ENCODE results near the gene PLEKHF1.

Gene PLEKHF1

GRCh38 chr19:29671393-29672160 is 6.3 kb downstream of the PLEKHF1 start:
- no peak overlapping the region for H3K9ac ChIP-seq (ENCODE audit: low read length)
- no peak overlapping the region for H3K4me3 ChIP-seq (ENCODE audit: low read length)
- H3K27ac ChIP-seq (ENCODE audit: low read depth, low read length) = no peak overlapping the region
- H3K27me3 ChIP-seq (ENCODE audit: control insufficient read depth, insufficient read depth, low read length) = no peaks in the 10 kb centered on the region
- H3K36me3 ChIP-seq (ENCODE audit: control insufficient read depth, insufficient read depth, low read length) = peaks cover 11% of the 10 kb centered on the region
- H3K4me1 ChIP-seq (ENCODE audit: control insufficient read depth, insufficient read depth, low read length) = peaks cover 12% of the 10 kb centered on the region

- Histone ChIP-seq H3K4me3 (ENCODE audit: low read length) (no peak overlapping the region), H3K4me1 (ENCODE audit: control insufficient read depth, insufficient read depth, low read length) (peaks cover 7% of the 10 kb centered on the region), H3K36me3 (ENCODE audit: control insufficient read depth, insufficient read depth, low read length) (peaks cover 11% of the 10 kb centered on the region), H3K27me3 (ENCODE audit: control insufficient read depth, insufficient read depth, low read length) (no peaks in the 10 kb centered on the region), H3K27ac (ENCODE audit: low read depth, low read length) (no peak overlapping the region), H3K9ac (ENCODE audit: low read length) (no peak overlapping the region)
These were observed 7.2 kb downstream of the PLEKHF1 start for GRCh38 chr19:29672319-29672932.

GRCh38 chr19:29672933-29673336 is 7.7 kb downstream of the PLEKHF1 start:
- no peak overlapping the region for H3K4me3 ChIP-seq (ENCODE audit: low read length)
- no peak overlapping the region for H3K27ac ChIP-seq (ENCODE audit: low read depth, low read length)
- peaks cover 7% of the 10 kb centered on the region for H3K4me1 ChIP-seq (ENCODE audit: control insufficient read depth, insufficient read depth, low read length)
- no peak overlapping the region for H3K9ac ChIP-seq (ENCODE audit: low read length)
- H3K36me3 ChIP-seq (ENCODE audit: control insufficient read depth, insufficient read depth, low read length) = peaks cover 11% of the 10 kb centered on the region
- no peaks in the 10 kb centered on the region for H3K27me3 ChIP-seq (ENCODE audit: control insufficient read depth, insufficient read depth, low read length)

- Histone ChIP-seq H3K9ac (ENCODE audit: low read length) (no peak overlapping the region), H3K4me3 (ENCODE audit: low read length) (no peak overlapping the region), H3K36me3 (ENCODE audit: control insufficient read depth, insufficient read depth, low read length) (peaks cover 11% of the 10 kb centered on the region), H3K27ac (ENCODE audit: low read depth, low read length) (no peak overlapping the region), H3K4me1 (ENCODE audit: control insufficient read depth, insufficient read depth, low read length) (peaks cover 7% of the 10 kb centered on the region), H3K27me3 (ENCODE audit: control insufficient read depth, insufficient read depth, low read length) (no peaks in the 10 kb centered on the region)
These were observed 8.4 kb downstream of the PLEKHF1 start for GRCh38 chr19:29673451-29674371.

- peaks cover 11% of the 10 kb centered on the region for H3K36me3 ChIP-seq (ENCODE audit: control insufficient read depth, insufficient read depth, low read length)
- H3K4me1 ChIP-seq (ENCODE audit: control insufficient read depth, insufficient read depth, low read length) = peaks cover 7% of the 10 kb centered on the region
These were observed 9.3 kb downstream of the PLEKHF1 start for GRCh38 chr19:29674374-29675119.

GRCh38 chr19:29675120-29675649 is 9.9 kb downstream of the PLEKHF1 start:
- H3K4me1 ChIP-seq (ENCODE audit: control insufficient read depth, insufficient read depth, low read length) = peaks cover 7% of the 10 kb centered on the region
- no peak overlapping the region for H3K27ac ChIP-seq (ENCODE audit: low read depth, low read length)
- no peaks in the 10 kb centered on the region for H3K27me3 ChIP-seq (ENCODE audit: control insufficient read depth, insufficient read depth, low read length)
- no peak overlapping the region for H3K4me3 ChIP-seq (ENCODE audit: low read length)
- no peak overlapping the region for H3K9ac ChIP-seq (ENCODE audit: low read length)
- peaks cover 11% of the 10 kb centered on the region for H3K36me3 ChIP-seq (ENCODE audit: control insufficient read depth, insufficient read depth, low read length)

More at GRCh38 chr19:29674374-29675119, 9.3 kb downstream of the PLEKHF1 start:
- no peaks in the 10 kb centered on the region for H3K27me3 ChIP-seq (ENCODE audit: control insufficient read depth, insufficient read depth, low read length)
- no peak overlapping the region for H3K27ac ChIP-seq (ENCODE audit: low read depth, low read length)
- H3K9ac ChIP-seq (ENCODE audit: low read length) = no peak overlapping the region
- H3K4me3 ChIP-seq (ENCODE audit: low read length) = no peak overlapping the region

GRCh38 chr19:29675650-29676186 is 10.5 kb downstream of the PLEKHF1 start:
- Histone ChIP-seq H3K27ac (ENCODE audit: low read depth, low read length) (no peak overlapping the region), H3K4me1 (ENCODE audit: control insufficient read depth, insufficient read depth, low read length) (peaks cover 7% of the 10 kb centered on the region), H3K4me3 (ENCODE audit: low read length) (no peak overlapping the region), H3K27me3 (ENCODE audit: control insufficient read depth, insufficient read depth, low read length) (no peaks in the 10 kb centered on the region), H3K36me3 (ENCODE audit: control insufficient read depth, insufficient read depth, low read length) (peaks cover 11% of the 10 kb centered on the region), H3K9ac (ENCODE audit: low read length) (no peak overlapping the region)

- Histone ChIP-seq H3K4me1 (ENCODE audit: control insufficient read depth, insufficient read depth, low read length) (peaks cover 2% of the 10 kb centered on the region), H3K9ac (ENCODE audit: low read length) (no peak overlapping the region), H3K4me3 (ENCODE audit: low read length) (no peak overlapping the region), H3K27me3 (ENCODE audit: control insufficient read depth, insufficient read depth, low read length) (no peaks in the 10 kb centered on the region), H3K36me3 (ENCODE audit: control insufficient read depth, insufficient read depth, low read length) (peaks cover 11% of the 10 kb centered on the region), H3K27ac (ENCODE audit: low read depth, low read length) (no peak overlapping the region)
These were observed 11.3 kb downstream of the PLEKHF1 start for GRCh38 chr19:29676586-29676985.

GRCh38 chr19:29677001-29677817 is 11.9 kb downstream of the PLEKHF1 start:
- no peak overlapping the region for H3K9ac ChIP-seq (ENCODE audit: low read length)
- no peak overlapping the region for H3K4me3 ChIP-seq (ENCODE audit: low read length)
- peaks cover 11% of the 10 kb centered on the region for H3K36me3 ChIP-seq (ENCODE audit: control insufficient read depth, insufficient read depth, low read length)
- H3K27ac ChIP-seq (ENCODE audit: low read depth, low read length) = no peak overlapping the region
- H3K27me3 ChIP-seq (ENCODE audit: control insufficient read depth, insufficient read depth, low read length) = no peaks in the 10 kb centered on the region
- H3K4me1 ChIP-seq (ENCODE audit: control insufficient read depth, insufficient read depth, low read length) = no peaks in the 10 kb centered on the region

GRCh38 chr19:29678484-29679106 is 13.3 kb downstream of the PLEKHF1 start:
- H3K4me1 ChIP-seq (ENCODE audit: control insufficient read depth, insufficient read depth, low read length) = no peaks in the 10 kb centered on the region

More at GRCh38 chr19:29678484-29679106, 13.3 kb downstream of the PLEKHF1 start:
- Histone ChIP-seq H3K27me3 (ENCODE audit: control insufficient read depth, insufficient read depth, low read length) (no peaks in the 10 kb centered on the region), H3K9ac (ENCODE audit: low read length) (no peak overlapping the region), H3K36me3 (ENCODE audit: control insufficient read depth, insufficient read depth, low read length) (peaks cover 11% of the 10 kb centered on the region), H3K4me3 (ENCODE audit: low read length) (no peak overlapping the region), H3K27ac (ENCODE audit: low read depth, low read length) (no peak overlapping the region)
